22Rv1 (cell line): ENCODE measurements around the gene ZNF518B.
"Not testable (repeated sequence)": the region's sequence is repeated elsewhere in the genome, so short reads cannot be mapped to it uniquely, and the experiment has no call there.

Experiments
- H3K27ac ChIP-seq: fragments of 450-650 bp; 2 replicates; pipeline ENCODE4 v1.5.1; 2017
- ZFX ChIP-seq: fragments of 450-650 bp; IDR thresholded peaks from 2 replicates; pipeline ENCODE4 v1.6.1; 2017; ENCODE audit warnings: antibody characterized with exemption, borderline replicate concordance
- TF ChIP-seq, protein P1 (sequence below): fragments of 450-650 bp; IDR thresholded peaks from 2 replicates; pipeline ENCODE4 v1.5.1; 2017; ENCODE audit warnings: mild to moderate bottlenecking

Gene ZNF518B

DNA sequence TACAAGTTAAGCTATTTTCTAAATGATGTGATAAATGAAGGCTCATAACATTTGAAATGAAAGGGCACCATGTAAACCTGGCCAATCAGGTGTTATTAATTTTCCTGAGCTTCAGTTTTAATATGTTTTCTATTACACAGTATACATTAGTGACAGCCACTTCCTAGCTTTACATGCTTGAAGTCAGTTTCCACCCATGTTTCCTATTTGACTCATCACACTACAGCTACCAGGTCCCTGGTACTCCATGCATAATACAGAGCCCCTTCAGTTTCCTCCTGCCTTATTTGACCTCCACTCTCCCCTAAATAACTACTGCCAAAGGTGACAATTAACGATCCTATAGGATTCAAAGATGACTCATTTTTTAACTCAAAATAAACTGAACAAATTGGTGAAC is 18.3 kb downstream of the ZNF518B start:
- no peak overlapping the region for H3K27ac ChIP-seq
- TF ChIP-seq, protein P1, sequence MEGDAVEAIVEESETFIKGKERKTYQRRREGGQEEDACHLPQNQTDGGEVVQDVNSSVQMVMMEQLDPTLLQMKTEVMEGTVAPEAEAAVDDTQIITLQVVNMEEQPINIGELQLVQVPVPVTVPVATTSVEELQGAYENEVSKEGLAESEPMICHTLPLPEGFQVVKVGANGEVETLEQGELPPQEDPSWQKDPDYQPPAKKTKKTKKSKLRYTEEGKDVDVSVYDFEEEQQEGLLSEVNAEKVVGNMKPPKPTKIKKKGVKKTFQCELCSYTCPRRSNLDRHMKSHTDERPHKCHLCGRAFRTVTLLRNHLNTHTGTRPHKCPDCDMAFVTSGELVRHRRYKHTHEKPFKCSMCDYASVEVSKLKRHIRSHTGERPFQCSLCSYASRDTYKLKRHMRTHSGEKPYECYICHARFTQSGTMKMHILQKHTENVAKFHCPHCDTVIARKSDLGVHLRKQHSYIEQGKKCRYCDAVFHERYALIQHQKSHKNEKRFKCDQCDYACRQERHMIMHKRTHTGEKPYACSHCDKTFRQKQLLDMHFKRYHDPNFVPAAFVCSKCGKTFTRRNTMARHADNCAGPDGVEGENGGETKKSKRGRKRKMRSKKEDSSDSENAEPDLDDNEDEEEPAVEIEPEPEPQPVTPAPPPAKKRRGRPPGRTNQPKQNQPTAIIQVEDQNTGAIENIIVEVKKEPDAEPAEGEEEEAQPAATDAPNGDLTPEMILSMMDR: no peak
- no peak for TF ChIP-seq ZFX

DNA sequence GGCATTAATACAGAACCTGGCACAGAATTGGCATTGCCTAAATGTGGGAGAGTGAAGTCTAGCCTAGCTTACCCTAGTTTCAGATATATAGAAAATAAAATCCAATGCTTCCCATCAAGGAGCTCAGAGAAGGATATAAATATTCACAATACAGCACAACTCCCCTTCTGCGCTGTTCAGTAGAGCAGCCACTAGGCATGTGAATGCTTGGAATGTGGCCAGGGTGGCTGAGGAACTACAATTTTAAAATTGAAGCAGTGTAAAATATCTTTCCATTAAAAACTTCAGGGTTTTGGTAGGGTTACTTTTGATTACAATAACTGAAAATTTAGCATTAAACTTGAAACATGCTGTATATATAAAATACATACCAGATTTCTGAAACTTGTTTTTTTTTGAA is 19.5 kb downstream of the ZNF518B start:
- H3K27ac ChIP-seq: no peak overlapping the region
- TF ChIP-seq ZFX: no peak
- TF ChIP-seq, protein P1: no peak

DNA sequence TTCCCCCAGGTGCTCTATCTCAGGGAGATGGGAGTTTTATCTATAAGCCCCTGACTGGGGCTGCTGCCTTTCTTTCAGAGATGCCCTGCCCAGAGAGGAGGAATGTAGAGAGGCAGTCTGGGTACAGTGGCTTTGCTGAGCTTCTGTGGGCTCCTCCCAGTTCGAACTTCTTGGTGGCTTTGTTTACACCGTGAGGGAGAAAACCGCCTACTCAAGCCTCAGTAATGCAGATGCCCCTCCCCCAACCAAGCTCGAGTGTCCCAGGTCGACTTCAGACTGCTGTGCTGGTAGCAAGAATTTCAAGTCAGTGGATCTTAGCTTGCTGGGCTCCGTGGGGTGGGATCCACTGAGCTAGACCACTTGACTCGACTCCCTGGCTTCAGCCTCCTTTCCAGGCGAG is 29.5 kb downstream of the ZNF518B start:
- H3K27ac ChIP-seq: not testable (repeated sequence)

DNA sequence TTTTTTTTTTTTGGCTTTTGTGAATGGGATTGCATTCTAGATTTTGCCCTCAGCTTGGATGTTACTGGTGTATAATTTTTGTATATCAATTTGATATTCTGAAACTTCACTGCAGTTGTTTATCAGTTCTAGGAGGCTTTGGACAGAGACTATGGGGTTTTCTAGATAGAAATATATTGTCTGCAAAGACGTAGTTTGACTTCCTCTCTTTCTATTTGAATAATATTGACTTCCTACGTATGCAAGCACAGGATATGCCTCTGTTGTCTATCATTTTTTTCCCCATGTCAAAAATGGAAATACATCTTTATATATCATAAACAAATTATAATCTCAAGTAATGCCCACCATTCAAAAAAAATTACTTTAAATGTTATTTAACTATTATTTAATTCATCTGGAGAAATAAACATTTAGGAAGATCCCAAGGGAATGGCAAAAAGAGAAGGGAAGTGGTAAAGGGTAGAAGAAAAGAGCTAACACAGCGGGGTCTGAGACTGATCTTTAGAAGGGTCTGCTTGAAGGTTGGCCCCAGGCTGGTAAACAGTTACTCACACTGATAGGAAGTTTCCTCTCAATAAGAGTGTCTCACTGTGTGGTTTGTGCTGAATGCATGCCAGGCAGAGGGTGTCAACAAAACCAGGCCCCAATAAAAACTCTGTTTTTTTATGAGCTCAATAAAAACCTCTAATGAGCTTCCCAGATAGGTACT is 35.7 kb downstream of the ZNF518B start:
- TF ChIP-seq ZFX: no peak
- TF ChIP-seq, protein P1: no peak

DNA sequence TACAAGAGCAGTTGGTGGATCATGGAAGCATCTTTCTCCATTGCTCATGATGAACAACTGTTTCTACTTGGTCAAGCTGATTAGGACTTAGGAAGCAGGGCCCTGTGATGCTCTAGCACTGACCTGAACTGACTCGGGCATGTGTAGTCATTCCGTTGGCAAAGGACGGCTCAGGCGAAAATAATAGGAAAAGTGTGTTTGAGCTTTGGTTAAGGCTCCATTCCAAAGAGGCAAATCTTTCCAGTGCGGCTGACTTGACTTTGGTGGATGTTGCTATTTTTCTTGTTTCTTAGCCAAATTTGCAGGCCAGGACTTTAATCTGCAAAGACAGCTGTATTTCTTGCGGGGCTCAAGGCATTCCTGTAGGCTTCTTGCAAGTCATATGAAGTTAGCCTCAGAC is 39.5 kb downstream of the ZNF518B start:
- H3K27ac ChIP-seq: no peak overlapping the region
- TF ChIP-seq, protein P1: no peak
- no peak for TF ChIP-seq ZFX

More for the DNA sequence above, 35.7 kb downstream of the ZNF518B start:
- H3K27ac ChIP-seq: no peak overlapping the region

DNA sequence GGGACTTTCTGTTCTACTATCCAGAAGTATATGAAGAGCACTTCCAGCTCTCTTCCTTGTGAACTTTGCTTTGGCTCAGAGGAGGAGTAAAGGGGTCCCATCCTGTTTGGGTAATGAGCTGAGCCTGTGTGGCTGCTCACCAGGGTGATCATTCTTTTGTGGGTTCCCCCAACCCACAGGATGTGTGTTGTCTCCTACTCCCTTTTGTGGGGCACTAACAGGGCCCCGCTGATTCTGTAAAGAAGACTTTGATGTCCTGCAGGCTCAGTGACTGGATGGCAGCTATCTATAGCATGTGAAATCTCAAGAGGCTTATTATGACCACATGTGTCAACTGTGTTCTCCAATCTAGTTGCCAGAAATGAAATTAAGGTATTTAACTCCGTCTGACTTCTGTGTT is 40.8 kb downstream of the ZNF518B start:
- H3K27ac ChIP-seq: no peak overlapping the region
- no peak for TF ChIP-seq ZFX
- TF ChIP-seq, protein P1: no peak

DNA sequence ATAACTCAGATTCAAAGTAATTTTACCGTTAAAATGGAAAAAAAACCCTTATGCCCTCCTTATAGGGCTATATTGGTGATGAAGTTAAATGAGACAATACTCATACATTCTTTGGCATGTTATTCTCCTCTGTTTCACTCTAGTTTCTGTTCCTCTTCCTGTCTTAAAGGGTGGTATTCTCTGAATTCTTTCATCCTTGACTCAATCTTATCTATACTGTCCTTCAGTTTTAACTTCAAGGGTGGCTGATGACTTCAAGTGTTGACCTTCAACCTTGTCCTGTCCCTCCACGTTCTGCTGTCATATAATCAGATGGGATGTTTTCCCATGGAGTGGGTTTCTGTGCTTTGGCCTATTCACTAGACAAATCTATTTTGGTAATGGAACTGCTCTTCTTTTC is 44.0 kb downstream of the ZNF518B start:
- H3K27ac ChIP-seq: no peak overlapping the region
- TF ChIP-seq, protein P1: no peak
- no peak for TF ChIP-seq ZFX

DNA sequence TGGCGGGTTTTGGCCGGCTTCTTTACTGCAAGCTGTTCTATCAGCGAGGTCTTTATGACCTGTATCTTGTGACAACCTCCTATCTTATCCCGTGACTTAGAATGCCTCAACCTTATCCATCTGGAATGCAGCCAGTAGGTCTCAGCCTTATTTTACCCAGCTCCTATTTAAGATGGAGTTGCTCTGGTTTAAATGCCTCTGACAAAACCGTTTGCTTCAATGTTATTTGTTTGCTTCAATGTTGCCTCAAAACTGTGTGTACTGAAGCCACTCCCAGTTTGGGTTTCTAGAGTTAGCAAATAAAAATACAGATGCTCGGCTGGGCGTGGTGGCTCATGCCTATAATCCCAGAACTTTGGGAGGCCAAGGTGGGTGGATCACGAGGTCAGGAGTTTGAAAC is 51.6 kb downstream of the ZNF518B start:
- TF ChIP-seq ZFX: no peak
- TF ChIP-seq, protein P1: no peak
- H3K27ac ChIP-seq: no peak overlapping the region
